GM18508 (cell line): ENCODE measurements around the gene PRR12.
A peak's percentile ranks its signal among the peaks of the same experiment; 100 is the strongest.

Experiments used
- ATAC-seq: cut with Tn5 transposase; IDR thresholded peaks from one replicate; pipeline ENCODE4 v1.9.1; 2021; ENCODE audit warnings: moderate number of reproducible peaks; ENCODE audit not compliant: insufficient read depth, unreplicated experiment

The PRR12 gene

GRCh38 chr19:49590071-49590970, 661 bp upstream of the PRR12 start:
- peak; percentile 38 for ATAC-seq

- ATAC-seq = no peak
Measured at GRCh38 chr19:49591731-49592485, 926 bp downstream of the PRR12 start.

- ATAC-seq = no peak
Measured at GRCh38 chr19:49592486-49593232, 1.7 kb downstream of the PRR12 start.

GRCh38 chr19:49593233-49594113, 2.5 kb downstream of the PRR12 start:
- ATAC-seq = no peak

GRCh38 chr19:49594157-49594992, 3.4 kb downstream of the PRR12 start:
- ATAC-seq = no peak

GRCh38 chr19:49594993-49595818, 4.2 kb downstream of the PRR12 start:
- no peak for ATAC-seq

GRCh38 chr19:49595819-49596404, 4.9 kb downstream of the PRR12 start:
- ATAC-seq = no peak

GRCh38 chr19:49596407-49596806, 5.4 kb downstream of the PRR12 start:
- no peak for ATAC-seq

- ATAC-seq = no peak
Measured at GRCh38 chr19:49596954-49597702, 6.1 kb downstream of the PRR12 start.

- ATAC-seq = no peak
Measured at GRCh38 chr19:49597703-49597974, 6.7 kb downstream of the PRR12 start.

- no peak for ATAC-seq
Measured at GRCh38 chr19:49599378-49600295, 8.7 kb downstream of the PRR12 start.

- no peak for ATAC-seq
Measured at GRCh38 chr19:49601482-49602038, 10.6 kb downstream of the PRR12 start.

GRCh38 chr19:49602806-49603205, 11.8 kb downstream of the PRR12 start:
- ATAC-seq = no peak

- ATAC-seq = no peak
Measured at GRCh38 chr19:49605605-49606004, 14.6 kb downstream of the PRR12 start.

GRCh38 chr19:49609499-49610092, 18.6 kb downstream of the PRR12 start:
- no peak for ATAC-seq

- ATAC-seq = no peak
Measured at GRCh38 chr19:49613374-49613773, 22.4 kb downstream of the PRR12 start.
